ENCODE measurements around the gene CHD6. TPM values are rescaled to one million over a fixed set of nuclear protein-coding genes. Genes with fewer than 3 reads are reported as not detected.
A peak's percentile ranks its signal among the peaks of the same experiment; 100 is the strongest.

Gene CHD6
- total and polyA plus RNA-seq, 12 donors = 9.2 to 56.8 (median 41.7) TPM

DNA sequence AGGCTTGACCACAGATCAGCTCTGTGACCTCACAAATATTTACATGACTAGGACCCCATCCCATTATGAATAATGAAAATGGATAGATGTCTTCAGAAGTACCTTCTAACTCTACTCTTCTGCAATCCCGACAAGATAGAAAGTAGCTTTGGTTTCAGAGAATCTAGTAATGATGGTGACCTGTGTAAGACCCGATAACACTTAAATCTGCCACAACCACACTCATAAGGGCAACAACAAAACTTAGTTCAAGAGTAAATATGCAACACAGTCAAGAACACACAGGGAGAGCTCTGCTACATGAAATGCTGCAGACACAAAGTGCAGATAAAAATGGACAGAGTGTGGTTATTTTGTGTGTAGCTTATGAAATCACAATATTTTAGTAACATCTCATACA lies 9.6 kb downstream of the CHD6 start:
- Histone ChIP-seq H3K9me3 (replicated peaks in 1 of 3) (no peaks in the 10 kb centered on the region), H3K27me3 (no peaks in the 10 kb centered on the region), H3K27ac (no peak overlapping the region), H3K36me3 (replicated peaks in 1 of 2) (no peaks in the 10 kb centered on the region), H3K4me1 (replicated peaks in 1 of 2) (peaks cover 3 to 51% of the 10 kb centered on the region in 2 donors), H3K4me3 (no peak overlapping the region)
- 78 to 98% (median 92%) methylated on average over 2 of the region's 2 CpGs for WGBS, 4 donors
- DNase-seq = no peak
- intact Hi-C loops (cut with DNase I) = no loop called here
- TF ChIP-seq CTCF (IDR thresholded peaks at IDR 0.05) (no peak), POLR2A (IDR thresholded peaks at IDR 0.05) (no peak)

- no peaks in the 10 kb centered on the region for H3K36me3 ChIP-seq (replicated peaks in 1 of 2)
- WGBS, 4 donors = 94 to 96% (median 95%) methylated on average over 1 of the region's 1 CpG
- no peak overlapping the region for H3K4me3 ChIP-seq
- no peaks in the 10 kb centered on the region for H3K27me3 ChIP-seq
- DNase-seq = no peak
- no peaks in the 10 kb centered on the region for H3K9me3 ChIP-seq (replicated peaks in 1 of 3)
- H3K4me1 ChIP-seq (replicated peaks in 1 of 2) = peaks cover 3 to 49% of the 10 kb centered on the region in 2 donors
- no peak for TF ChIP-seq POLR2A (IDR thresholded peaks at IDR 0.05)
- TF ChIP-seq CTCF (IDR thresholded peaks at IDR 0.05) = no peak
- intact Hi-C loops (cut with DNase I) = no loop called here
- H3K27ac ChIP-seq = no peak overlapping the region
Observed at GRCh38 chr20:41607791-41608190, 10.4 kb downstream of the CHD6 start.

DNA sequence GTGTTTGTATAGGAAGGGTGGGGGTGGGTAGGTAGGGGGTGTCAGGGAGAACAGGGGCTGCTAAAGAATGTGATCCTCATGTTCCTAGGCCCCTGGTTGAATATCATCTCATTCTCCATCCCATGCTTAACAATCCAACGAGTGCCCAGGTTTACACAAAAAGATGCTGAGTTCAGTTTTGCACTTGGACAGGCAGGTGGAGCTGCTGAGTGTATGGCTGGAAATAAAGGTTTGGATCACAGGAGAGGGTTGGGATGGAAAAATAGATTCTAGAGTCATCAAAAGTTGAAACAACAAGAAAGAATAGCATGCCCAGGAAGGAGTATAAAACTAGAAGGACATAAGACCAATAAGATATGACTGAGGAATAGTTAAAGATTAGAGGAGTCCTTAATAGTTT lies 14.2 kb downstream of the CHD6 start:
- WGBS, 4 donors = 69 to 91% (median 79%) methylated on average over 1 of the region's 1 CpG
- peaks cover 0 to 23% of the 10 kb centered on the region in 2 donors for H3K4me1 ChIP-seq (replicated peaks in 1 of 2)

GRCh38 chr20:41601742-41602141 lies 16.4 kb downstream of the CHD6 start:
- no peaks in the 10 kb centered on the region for H3K36me3 ChIP-seq (replicated peaks in 1 of 2)
- intact Hi-C loops (cut with DNase I) = no loop called here
- peaks cover 0 to 17% (median 0%) of the 10 kb centered on the region in 3 donors for H3K9me3 ChIP-seq (replicated peaks in 1 of 3)
- peaks cover 0 to 17% of the 10 kb centered on the region in 2 donors for H3K4me1 ChIP-seq (replicated peaks in 1 of 2)
- H3K27ac ChIP-seq = no peak overlapping the region
- H3K27me3 ChIP-seq = no peaks in the 10 kb centered on the region
- DNase-seq = no peak
- H3K4me3 ChIP-seq = no peak overlapping the region
- WGBS, 4 donors = 83 to 93% (median 89%) methylated on average over 4 of the region's 4 CpGs
- TF ChIP-seq POLR2A (IDR thresholded peaks at IDR 0.05) (no peak), CTCF (IDR thresholded peaks at IDR 0.05) (no peak)

More for the DNA sequence above, 14.2 kb downstream of the CHD6 start:
- peak overlapping the region in 2 of 5 donors; percentile 10 to 50 for H3K27ac ChIP-seq
- H3K27me3 ChIP-seq = no peaks in the 10 kb centered on the region
- intact Hi-C loops (cut with DNase I) = no loop called here
- no peak for TF ChIP-seq POLR2A (IDR thresholded peaks at IDR 0.05)
- TF ChIP-seq CTCF (IDR thresholded peaks at IDR 0.05) = no peak
- H3K4me3 ChIP-seq = no peak overlapping the region
- no peaks in the 10 kb centered on the region for H3K36me3 ChIP-seq (replicated peaks in 1 of 2)
- peaks cover 0 to 17% (median 0%) of the 10 kb centered on the region in 3 donors for H3K9me3 ChIP-seq (replicated peaks in 1 of 3)
- no peak for DNase-seq

Measured in adrenal gland (tissue), 12 donors.